Activated CD4-positive, alpha-beta T cell treated with anti-CD3 and anti-CD28 coated beads, Interleukin-2, amount 10 ng/mL, durations not matched to agents 7 days and 5 days (primary cell): Measurements from ENCODE around the gene POPDC3. TPM values are rescaled to one million over a fixed set of nuclear protein-coding genes. Genes with fewer than 3 reads are reported as not detected.

Experiments
- CTCF ChIA-PET: fragments of 350-600 bp; sonication (Branson Sonifier 250); formaldehyde crosslinking; loops from one replicate; lab custom pipeline; 2021; ENCODE audit warnings: antibody characterized with exemption; lab: Charles Lee
- POLR2A ChIA-PET: fragments of 350-600 bp; sonication (Branson Sonifier 250); formaldehyde crosslinking; loops from one replicate; lab custom pipeline; 2021; ENCODE audit warnings: antibody characterized with exemption; lab: Charles Lee
- DNase-seq: peaks from one replicate; pipeline ENCODE4 v3.0.0-alpha.2; 2020
- H3K27ac Mint-ChIP-seq: one replicate; pipeline ENCODE4 v1.8.0; 2021; ENCODE audit warnings: mild to moderate bottlenecking, moderate library complexity, mixed read lengths
- H3K27me3 Mint-ChIP-seq: one replicate; pipeline ENCODE4 v1.8.0; 2021; ENCODE audit warnings: mixed read lengths
- H3K36me3 Mint-ChIP-seq: one replicate; pipeline ENCODE4 v1.8.0; 2021; ENCODE audit warnings: low read depth, mixed read lengths
- H3K4me1 Mint-ChIP-seq: one replicate; pipeline ENCODE4 v1.8.0; 2021; ENCODE audit warnings: mixed read lengths
- H3K4me3 Mint-ChIP-seq: one replicate; pipeline ENCODE4 v1.8.0; 2021; ENCODE audit warnings: mild to moderate bottlenecking, moderate library complexity, mixed read lengths
- H3K9me3 Mint-ChIP-seq: one replicate; pipeline ENCODE4 v1.8.0; 2021; ENCODE audit warnings: mixed read lengths
- total RNA-seq, 2 experiments: library from RNA; stranded (reverse); gene quantifications; one replicate each; pipeline ENCODE4 v1.2.3, GENCODE V29; 2021

Gene POPDC3
- total RNA-seq, 2 experiments from 2014 or later = not detected

- ChIA-PET POLR2A (no interaction called here), CTCF (no interaction called here)
- Mint-ChIP-seq H3K36me3 (no peaks in the 10 kb centered on the region), H3K4me3 (no peak overlapping the region), H3K4me1 (no peaks in the 10 kb centered on the region), H3K27ac (no peak overlapping the region), H3K9me3 (no peaks in the 10 kb centered on the region), H3K27me3 (peaks cover 41% of the 10 kb centered on the region)
- no peak for DNase-seq
These were observed 16.6 kb downstream of the POPDC3 start for GRCh38 chr6:105163183-105163582.

DNA sequence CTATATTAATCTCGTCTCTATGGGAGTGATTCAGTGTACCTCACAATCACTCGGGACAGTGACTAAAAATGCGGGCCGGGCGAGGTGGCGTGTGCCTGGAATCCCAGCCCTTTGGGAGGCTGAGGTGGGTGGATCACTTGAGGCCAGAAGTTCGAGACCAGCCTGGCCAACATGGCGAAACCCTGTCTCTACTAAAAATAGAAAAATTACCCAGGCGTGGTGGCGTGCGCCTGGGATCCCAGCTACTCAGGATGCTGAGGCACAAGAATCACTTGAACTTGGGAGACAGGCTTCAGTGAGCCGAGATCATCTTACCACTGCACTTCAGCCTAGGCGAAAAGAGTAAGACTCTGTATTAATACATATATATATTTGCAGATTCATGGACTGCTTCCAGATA is 17.4 kb downstream of the POPDC3 start:
- H3K27ac Mint-ChIP-seq = no peak overlapping the region
- no peak overlapping the region for H3K4me3 Mint-ChIP-seq
- no peaks in the 10 kb centered on the region for H3K9me3 Mint-ChIP-seq
- peaks cover 38% of the 10 kb centered on the region for H3K27me3 Mint-ChIP-seq
- POLR2A ChIA-PET = no interaction called here
- H3K4me1 Mint-ChIP-seq = no peaks in the 10 kb centered on the region
- CTCF ChIA-PET = no interaction called here
- H3K36me3 Mint-ChIP-seq = no peaks in the 10 kb centered on the region
- DNase-seq = no peak

DNA sequence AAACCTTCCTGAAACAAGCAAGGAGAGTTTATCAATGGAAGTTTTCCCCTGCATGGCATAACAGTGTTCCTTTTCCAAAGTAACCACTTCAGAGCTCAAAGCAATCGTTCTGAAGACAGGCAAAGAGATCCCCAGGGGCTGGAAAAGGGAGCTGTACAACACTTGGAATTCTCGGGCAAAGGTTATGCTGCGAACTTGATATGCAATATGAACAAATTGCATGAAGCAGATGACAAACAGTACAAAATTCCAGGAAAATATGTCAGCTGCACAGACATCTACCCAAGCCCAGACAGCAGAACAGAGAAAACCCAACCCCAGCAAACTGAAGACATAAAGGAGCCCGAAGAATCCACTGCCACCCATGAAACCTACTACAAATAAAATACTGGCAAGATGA is 18.4 kb downstream of the POPDC3 start:
- DNase-seq = no peak
- Mint-ChIP-seq H3K4me3 (no peak overlapping the region), H3K9me3 (no peaks in the 10 kb centered on the region), H3K27ac (no peak overlapping the region), H3K4me1 (no peaks in the 10 kb centered on the region), H3K36me3 (no peaks in the 10 kb centered on the region), H3K27me3 (peaks cover 35% of the 10 kb centered on the region)
- POLR2A ChIA-PET = no interaction called here
- CTCF ChIA-PET = no interaction called here

DNA sequence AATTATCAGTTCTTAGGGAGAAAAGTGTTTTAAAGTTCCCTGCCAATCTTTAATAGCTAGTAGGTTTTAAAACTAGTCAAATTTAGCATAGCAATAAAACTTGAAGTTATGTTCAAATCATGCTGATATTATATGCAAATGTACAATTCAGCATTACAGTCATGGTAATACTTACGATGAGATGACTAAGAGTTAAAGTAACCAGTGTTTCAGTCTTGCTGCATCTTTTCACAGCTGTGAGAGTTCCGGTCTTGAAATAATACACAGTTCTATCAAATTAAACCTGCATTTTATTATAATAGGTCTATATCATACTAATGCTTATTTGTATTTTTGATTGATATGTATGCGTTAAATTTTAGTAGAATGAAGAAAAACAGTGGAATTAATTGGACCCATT is 26.1 kb downstream of the POPDC3 start:
- H3K27ac Mint-ChIP-seq = no peak overlapping the region
- no peaks in the 10 kb centered on the region for H3K4me1 Mint-ChIP-seq
- ChIA-PET CTCF (no interaction called here), POLR2A (no interaction called here)
- peaks cover 16% of the 10 kb centered on the region for H3K27me3 Mint-ChIP-seq
- H3K36me3 Mint-ChIP-seq = no peaks in the 10 kb centered on the region
- H3K4me3 Mint-ChIP-seq = no peak overlapping the region
- no peaks in the 10 kb centered on the region for H3K9me3 Mint-ChIP-seq
- DNase-seq = no peak

- Mint-ChIP-seq H3K27me3 (peaks cover 11% of the 10 kb centered on the region), H3K4me1 (no peaks in the 10 kb centered on the region), H3K9me3 (no peaks in the 10 kb centered on the region), H3K36me3 (no peaks in the 10 kb centered on the region), H3K4me3 (no peak overlapping the region), H3K27ac (no peak overlapping the region)
- POLR2A ChIA-PET = no interaction called here
- DNase-seq = no peak
- CTCF ChIA-PET = no interaction called here
These were observed 26.9 kb downstream of the POPDC3 start for GRCh38 chr6:105152880-105153279.

GRCh38 chr6:105151644-105152043 is 28.2 kb downstream of the POPDC3 start:
- DNase-seq = no peak
- Mint-ChIP-seq H3K27me3 (peaks cover 11% of the 10 kb centered on the region), H3K36me3 (no peaks in the 10 kb centered on the region), H3K27ac (no peak overlapping the region), H3K4me1 (no peaks in the 10 kb centered on the region), H3K9me3 (no peaks in the 10 kb centered on the region), H3K4me3 (no peak overlapping the region)
- ChIA-PET CTCF (no interaction called here), POLR2A (no interaction called here)

GRCh38 chr6:105138141-105138540 is 41.7 kb downstream of the POPDC3 start:
- Mint-ChIP-seq H3K27me3 (peaks cover 74% of the 10 kb centered on the region), H3K36me3 (no peaks in the 10 kb centered on the region), H3K27ac (no peak overlapping the region), H3K4me3 (peak overlapping the region; percentile 6), H3K9me3 (no peaks in the 10 kb centered on the region), H3K4me1 (peaks cover 10% of the 10 kb centered on the region)
- CTCF ChIA-PET = no interaction called here
- no peak for DNase-seq
- POLR2A ChIA-PET = no interaction called here

GRCh38 chr6:105137388-105137787 is 42.4 kb downstream of the POPDC3 start:
- peaks cover 79% of the 10 kb centered on the region for H3K27me3 Mint-ChIP-seq
- H3K4me1 Mint-ChIP-seq = peaks cover 10% of the 10 kb centered on the region
- H3K4me3 Mint-ChIP-seq = peak overlapping the region; percentile 58
- DNase-seq = no peak
- H3K36me3 Mint-ChIP-seq = no peaks in the 10 kb centered on the region
- ChIA-PET CTCF (interaction anchor here (0.6 kb wide), 1 partner anchor 938 kb away, joined by 6 read pairs; no protein-coding TSS in a partner anchor), POLR2A (no interaction called here)
- H3K27ac Mint-ChIP-seq = no peak overlapping the region
- H3K9me3 Mint-ChIP-seq = no peaks in the 10 kb centered on the region

DNA sequence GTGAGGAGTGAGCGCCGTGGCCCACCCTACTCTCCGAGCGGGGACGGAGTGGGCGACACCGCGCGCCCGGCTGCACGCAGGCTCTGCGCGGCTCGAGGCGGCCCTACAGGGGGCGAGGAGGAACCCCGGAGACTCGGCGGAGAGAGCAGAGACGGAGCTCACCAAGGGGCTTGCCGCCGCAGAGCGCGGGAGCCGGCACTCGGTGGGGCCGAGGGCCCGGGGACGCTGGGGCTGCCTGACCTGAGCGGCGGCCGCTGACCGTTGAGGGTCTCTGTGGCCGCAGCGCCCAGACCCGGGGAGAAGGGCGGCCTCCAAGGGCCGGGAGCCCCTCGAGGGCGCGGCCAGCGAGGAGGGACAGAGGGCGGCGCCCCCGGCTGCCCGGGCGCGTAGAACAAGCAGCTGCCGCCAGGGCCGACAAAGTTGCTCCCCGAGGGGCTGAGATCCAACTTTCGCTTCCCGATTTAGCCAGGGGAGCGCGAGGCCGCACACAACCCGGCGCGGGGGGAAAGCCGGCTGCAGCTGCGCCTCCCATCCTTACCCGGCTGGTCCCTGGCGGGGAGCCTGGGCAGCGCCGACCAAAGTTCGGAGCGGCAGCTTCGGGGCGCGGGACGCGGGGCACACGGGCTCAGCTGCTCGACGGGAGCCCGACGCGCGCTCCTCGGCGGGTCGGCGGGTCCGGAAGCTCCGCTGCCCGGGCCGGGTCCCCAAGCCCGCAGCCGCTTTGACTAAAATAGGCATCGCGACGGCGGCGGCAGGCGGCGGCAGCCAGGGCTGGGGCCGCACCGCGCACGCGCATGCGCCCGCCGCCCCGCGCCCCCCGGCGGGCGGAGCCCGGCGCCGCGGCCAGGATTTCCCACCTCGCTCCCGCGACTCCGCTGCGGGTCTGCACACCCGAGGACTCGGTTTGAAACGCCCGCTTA is 43.1 kb downstream of the POPDC3 start:
- ChIA-PET POLR2A (no interaction called here), CTCF (interaction anchor here (0.6 to 0.8 kb wide), 2 partner anchors 48 to 939 kb away, joined by 3 to 6 read pairs; no protein-coding TSS in a partner anchor)
- peak overlapping the region; percentile 58 for H3K4me3 Mint-ChIP-seq
- DNase-seq = peak; percentile 12
- peaks cover 10% of the 10 kb centered on the region for H3K4me1 Mint-ChIP-seq
- peaks cover 78% of the 10 kb centered on the region for H3K27me3 Mint-ChIP-seq
- no peaks in the 10 kb centered on the region for H3K9me3 Mint-ChIP-seq
- H3K36me3 Mint-ChIP-seq = no peaks in the 10 kb centered on the region
- no peak overlapping the region for H3K27ac Mint-ChIP-seq

DNA sequence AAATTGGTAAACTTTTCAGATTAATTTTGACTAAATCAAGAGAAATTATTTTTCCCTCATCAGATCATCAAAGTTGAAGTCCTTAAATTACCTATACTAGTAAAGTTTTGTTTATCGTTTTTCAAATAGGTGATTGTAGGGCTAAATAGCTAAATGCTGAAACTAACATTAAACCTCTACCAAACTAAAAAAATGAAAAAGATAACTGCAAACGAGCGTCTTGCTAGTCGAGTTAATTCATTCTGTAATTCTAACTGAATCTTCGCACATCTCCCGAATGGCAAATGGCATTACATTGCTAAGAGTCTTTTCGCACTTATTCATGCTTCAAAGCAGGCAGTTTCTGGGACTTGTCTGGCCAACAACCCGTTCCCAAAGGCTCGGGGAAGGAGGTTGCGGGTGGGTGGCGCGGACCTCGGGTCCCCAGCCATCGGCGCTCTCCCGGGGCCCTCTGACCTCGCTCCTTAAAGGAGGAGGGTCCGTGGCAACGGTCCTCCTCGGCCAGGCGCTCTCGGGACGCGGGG is 43.8 kb downstream of the POPDC3 start:
- peaks cover 10% of the 10 kb centered on the region for H3K4me1 Mint-ChIP-seq
- POLR2A ChIA-PET = no interaction called here
- CTCF ChIA-PET = no interaction called here
- H3K9me3 Mint-ChIP-seq = no peaks in the 10 kb centered on the region
- DNase-seq = no peak
- no peaks in the 10 kb centered on the region for H3K36me3 Mint-ChIP-seq
- peak overlapping the region; percentile 36 for H3K4me3 Mint-ChIP-seq
- no peak overlapping the region for H3K27ac Mint-ChIP-seq
- peaks cover 72% of the 10 kb centered on the region for H3K27me3 Mint-ChIP-seq

GRCh38 chr6:105135056-105135455 is 44.8 kb downstream of the POPDC3 start:
- Mint-ChIP-seq H3K4me1 (peaks cover 10% of the 10 kb centered on the region), H3K27ac (no peak overlapping the region), H3K4me3 (no peak overlapping the region), H3K27me3 (peaks cover 66% of the 10 kb centered on the region), H3K9me3 (no peaks in the 10 kb centered on the region), H3K36me3 (no peaks in the 10 kb centered on the region)
- no peak for DNase-seq
- POLR2A ChIA-PET = no interaction called here
- CTCF ChIA-PET = no interaction called here

DNA sequence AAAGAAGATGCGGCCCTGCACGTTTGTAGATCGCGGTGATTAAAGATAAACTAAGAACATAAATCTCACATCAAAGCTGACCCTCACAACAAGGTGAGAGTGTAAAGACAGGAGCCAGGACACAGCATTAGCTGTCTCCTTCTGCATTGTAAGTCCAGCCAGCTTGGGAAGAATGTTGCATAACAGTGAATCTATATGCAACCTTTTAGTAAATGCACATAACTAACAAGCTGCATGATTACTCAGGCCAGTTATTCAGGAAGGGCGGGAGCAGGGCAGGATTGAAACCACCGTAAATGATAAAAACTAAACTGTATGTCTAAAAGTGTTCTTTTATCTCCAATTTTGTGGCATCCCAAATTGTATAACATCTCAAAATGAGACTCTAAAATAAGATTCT is 57.1 kb downstream of the POPDC3 start:
- Mint-ChIP-seq H3K36me3 (no peaks in the 10 kb centered on the region), H3K27ac (no peak overlapping the region), H3K4me1 (no peaks in the 10 kb centered on the region), H3K4me3 (no peak overlapping the region), H3K9me3 (no peaks in the 10 kb centered on the region), H3K27me3 (peaks cover 12% of the 10 kb centered on the region)
- no peak for DNase-seq
- ChIA-PET POLR2A (no interaction called here), CTCF (no interaction called here)

DNA sequence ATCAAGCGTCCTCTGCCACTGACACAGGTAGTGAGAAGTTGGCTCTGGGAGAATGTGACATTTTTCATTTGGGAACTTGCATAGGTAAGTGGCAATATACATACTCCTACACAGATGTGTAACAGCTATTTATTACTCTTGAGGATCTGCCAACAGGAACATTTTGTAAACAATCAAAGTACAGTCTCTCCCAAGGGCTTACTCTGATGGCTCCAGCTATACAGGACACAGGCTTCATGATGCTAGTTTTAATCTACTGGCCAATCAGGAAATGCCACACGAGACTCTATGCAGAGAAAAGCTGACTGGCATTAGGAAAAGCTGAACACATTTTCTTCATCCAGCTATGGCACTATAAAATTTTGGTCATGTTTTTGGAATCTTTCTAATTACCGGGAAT is 57.8 kb downstream of the POPDC3 start:
- Mint-ChIP-seq H3K4me1 (no peaks in the 10 kb centered on the region), H3K36me3 (no peaks in the 10 kb centered on the region), H3K27me3 (peaks cover 16% of the 10 kb centered on the region), H3K4me3 (no peak overlapping the region), H3K9me3 (no peaks in the 10 kb centered on the region), H3K27ac (no peak overlapping the region)
- ChIA-PET CTCF (no interaction called here), POLR2A (no interaction called here)
- no peak for DNase-seq
